ENCODE data around the gene NOXO1. TPM values are rescaled to one million over a fixed set of nuclear protein-coding genes. Genes with fewer than 3 reads are reported as not detected.

NOXO1 gene
- total and polyA plus RNA-seq, 10 of the 15 experiments (the other 5 are each of a cell fraction or from before 2014, with no cell fraction given): 0.09 to 0.76 (median 0.26) TPM; not detected in 4

DNA sequence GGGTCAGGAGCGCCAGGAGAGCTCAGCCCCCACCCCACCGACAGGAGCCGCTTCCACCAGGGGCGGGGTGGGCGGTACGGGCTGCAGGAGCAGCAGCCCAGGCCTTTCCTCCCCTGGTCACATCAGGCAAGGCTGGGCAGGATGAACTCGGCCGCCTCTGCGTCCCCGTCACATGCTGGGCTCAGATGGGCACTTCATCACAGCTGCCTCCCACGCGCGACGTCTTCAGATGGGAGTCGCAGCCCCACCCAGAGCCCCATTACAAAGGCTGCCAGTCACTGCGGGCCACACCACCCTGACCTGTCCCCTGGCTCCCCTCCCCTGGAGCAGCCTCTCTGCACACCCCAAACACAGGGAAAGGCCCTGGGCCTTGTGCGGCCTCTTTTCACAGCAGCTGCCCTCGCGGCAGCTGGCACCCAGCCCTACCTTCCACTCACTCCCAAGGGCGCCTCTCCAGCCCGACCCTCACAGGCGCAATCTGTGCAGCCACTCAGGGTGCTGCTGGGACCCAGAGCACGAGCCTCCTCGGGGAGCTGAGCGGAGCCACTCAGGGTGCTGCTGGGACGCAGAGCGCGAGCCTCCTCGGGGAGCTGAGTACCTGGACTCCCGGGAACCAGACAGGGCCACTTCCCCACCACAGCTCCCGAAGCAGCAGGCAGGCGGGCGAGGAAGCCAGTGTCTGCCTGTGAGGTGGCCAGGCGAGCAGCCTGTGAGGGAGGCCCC, 23.7 kb upstream of the NOXO1 start:
- intact Hi-C loops (cut with micrococcal nuclease; ENCODE audit: unreplicated experiment): loop anchor here (5.0 kb wide), 1 partner anchor 147 kb away; no protein-coding TSS in a partner anchor
- BruUV-seq (replicated peaks): no TSS peak
- POLR2A ChIA-PET: interaction anchor here (0.9 to 2.2 kb wide), 5 partner anchors 9 to 150 kb away, joined by 3 to 10 read pairs (median 5); partner anchors contain the start of genes NOXO1, RPS2 and TRAF7
- TF ChIP-seq USF2 (IDR thresholded peaks at IDR 0.05; ENCODE audit: borderline replicate concordance, low read depth, low read length): no peak
- no peak for TF ChIP-seq CREB1 (IDR thresholded peaks at IDR 0.05; ENCODE audit: low read depth)
- no peak for TF ChIP-seq NFYA (IDR thresholded peaks at IDR 0.05; ENCODE audit: borderline replicate concordance, low read depth, low read length)
- no peak for TF ChIP-seq ZNF274 (IDR thresholded peaks at IDR 0.05; ENCODE audit: insufficient read depth, insufficient read length)
- no peak for TF ChIP-seq POLR2AphosphoS2 (IDR thresholded peaks at IDR 0.05; ENCODE audit: low read depth, low read length)
- no peak for TF ChIP-seq ASH2L (IDR thresholded peaks at IDR 0.05; ENCODE audit: borderline replicate concordance, low read depth)
- TF ChIP-seq, protein P1, sequence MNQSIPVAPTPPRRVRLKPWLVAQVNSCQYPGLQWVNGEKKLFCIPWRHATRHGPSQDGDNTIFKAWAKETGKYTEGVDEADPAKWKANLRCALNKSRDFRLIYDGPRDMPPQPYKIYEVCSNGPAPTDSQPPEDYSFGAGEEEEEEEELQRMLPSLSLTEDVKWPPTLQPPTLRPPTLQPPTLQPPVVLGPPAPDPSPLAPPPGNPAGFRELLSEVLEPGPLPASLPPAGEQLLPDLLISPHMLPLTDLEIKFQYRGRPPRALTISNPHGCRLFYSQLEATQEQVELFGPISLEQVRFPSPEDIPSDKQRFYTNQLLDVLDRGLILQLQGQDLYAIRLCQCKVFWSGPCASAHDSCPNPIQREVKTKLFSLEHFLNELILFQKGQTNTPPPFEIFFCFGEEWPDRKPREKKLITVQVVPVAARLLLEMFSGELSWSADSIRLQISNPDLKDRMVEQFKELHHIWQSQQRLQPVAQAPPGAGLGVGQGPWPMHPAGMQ (IDR thresholded peaks at IDR 0.05; ENCODE audit: borderline replicate concordance): no peak
- TF ChIP-seq CBX5 (IDR thresholded peaks at IDR 0.05; ENCODE audit: low read depth): no peak
- no peak for TF ChIP-seq NR2F1 (conservative IDR thresholded peaks at IDR 0.05)
- TF ChIP-seq MEF2A (IDR thresholded peaks at IDR 0.05; ENCODE audit: insufficient read depth, low read depth, low read length): no peak
- no peak for TF ChIP-seq GABPA (IDR thresholded peaks at IDR 0.05; ENCODE audit: low read depth)
- no peak for TF ChIP-seq BHLHE40 (IDR thresholded peaks at IDR 0.05; ENCODE audit: borderline replicate concordance in 1 of 2, low read depth in 2 of 2, low read length in 1 of 2)
- TF ChIP-seq SP1 (IDR thresholded peaks at IDR 0.05; ENCODE audit: low read depth, low read length): no peak
- TF ChIP-seq NFXL1 (IDR thresholded peaks at IDR 0.05; ENCODE audit: borderline replicate concordance): no peak
- TF ChIP-seq, protein P2, sequence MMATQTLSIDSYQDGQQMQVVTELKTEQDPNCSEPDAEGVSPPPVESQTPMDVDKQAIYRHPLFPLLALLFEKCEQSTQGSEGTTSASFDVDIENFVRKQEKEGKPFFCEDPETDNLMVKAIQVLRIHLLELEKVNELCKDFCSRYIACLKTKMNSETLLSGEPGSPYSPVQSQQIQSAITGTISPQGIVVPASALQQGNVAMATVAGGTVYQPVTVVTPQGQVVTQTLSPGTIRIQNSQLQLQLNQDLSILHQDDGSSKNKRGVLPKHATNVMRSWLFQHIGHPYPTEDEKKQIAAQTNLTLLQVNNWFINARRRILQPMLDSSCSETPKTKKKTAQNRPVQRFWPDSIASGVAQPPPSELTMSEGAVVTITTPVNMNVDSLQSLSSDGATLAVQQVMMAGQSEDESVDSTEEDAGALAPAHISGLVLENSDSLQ (IDR thresholded peaks at IDR 0.05): no peak
- TF ChIP-seq ZNF622 (IDR thresholded peaks at IDR 0.05): no peak
- no peak for TF ChIP-seq PAX5 (IDR thresholded peaks at IDR 0.05; ENCODE audit: borderline replicate concordance, low read depth, low read length)
- TF ChIP-seq DPF2 (IDR thresholded peaks at IDR 0.05): no peak
- TF ChIP-seq, protein P3, sequence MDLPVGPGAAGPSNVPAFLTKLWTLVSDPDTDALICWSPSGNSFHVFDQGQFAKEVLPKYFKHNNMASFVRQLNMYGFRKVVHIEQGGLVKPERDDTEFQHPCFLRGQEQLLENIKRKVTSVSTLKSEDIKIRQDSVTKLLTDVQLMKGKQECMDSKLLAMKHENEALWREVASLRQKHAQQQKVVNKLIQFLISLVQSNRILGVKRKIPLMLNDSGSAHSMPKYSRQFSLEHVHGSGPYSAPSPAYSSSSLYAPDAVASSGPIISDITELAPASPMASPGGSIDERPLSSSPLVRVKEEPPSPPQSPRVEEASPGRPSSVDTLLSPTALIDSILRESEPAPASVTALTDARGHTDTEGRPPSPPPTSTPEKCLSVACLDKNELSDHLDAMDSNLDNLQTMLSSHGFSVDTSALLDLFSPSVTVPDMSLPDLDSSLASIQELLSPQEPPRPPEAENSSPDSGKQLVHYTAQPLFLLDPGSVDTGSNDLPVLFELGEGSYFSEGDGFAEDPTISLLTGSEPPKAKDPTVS (IDR thresholded peaks at IDR 0.05; ENCODE audit: low read depth, low read length): no peak
- TF ChIP-seq TBL1XR1 (IDR thresholded peaks at IDR 0.05; ENCODE audit: low read depth, low read length): no peak
- Histone ChIP-seq H3K4me2 (ENCODE audit: control insufficient read depth, insufficient read depth) (peak overlapping the region; percentile 43; the same call in 1 of the 2 replicates), H3K36me3 (ENCODE audit: control insufficient read depth in 2 of 2, insufficient read depth in 2 of 2, low read length in 1 of 2) (peaks cover 0 to 35% of the 10 kb centered on the region in 2 experiments; a peak in 3 of 4 replicates), H3K4me1 (ENCODE audit: control insufficient read depth, insufficient read depth, low read length) (peaks cover 15% of the 10 kb centered on the region), H4K20me1 (ENCODE audit: control insufficient read depth, insufficient read depth) (peaks cover 6% of the 10 kb centered on the region), H3K9ac (ENCODE audit: control insufficient read depth, insufficient read depth, low read length) (no peak overlapping the region), H3K9me3 (replicated peaks; ENCODE audit: control insufficient read depth, insufficient read depth, low read length) (no peaks in the 10 kb centered on the region), H2AFZ (ENCODE audit: control insufficient read depth, low read depth, low read length) (no peak overlapping the region), H3K4me3 (0 out of 2 replicates have a peak overlapping the region, but pooled peaks have one; percentile 1), H3K27me3 (replicated peaks in 1 of 2; ENCODE audit: control insufficient read depth in 2 of 2, insufficient read depth in 2 of 2, low read length in 1 of 2) (no peaks in the 10 kb centered on the region), H3K79me2 (ENCODE audit: control insufficient read depth, insufficient read depth, low read length) (peaks cover 59% of the 10 kb centered on the region), H3K27ac (ENCODE audit: control insufficient read depth, insufficient read depth) (no peak overlapping the region)
- RAD21 ChIA-PET (ENCODE audit: unreplicated experiment): no interaction called here
- SMC1A ChIA-PET (ENCODE audit: uncharacterized antibody, unreplicated experiment): interaction anchor here (0.5 to 2.1 kb wide), 3 partner anchors 115 to 247 kb away, joined by 3 to 14 read pairs (median 3); partner anchors contain the start of gene ECI1
- CTCF ChIA-PET: interaction anchor here (0.8 to 4.3 kb wide), 15 partner anchors 12 to 482 kb away, joined by 3 to 54 read pairs (median 6); partner anchors contain the start of genes MLST8, NOXO1, NTHL1 and RAB26
- FAIRE-seq (no peak), DNase-seq (ENCODE audit: low read depth, low spot score) (no peak), ATAC-seq (no peak)
- in situ Hi-C loops (cut with MboI): no loop called here
- 85% methylated on average over 23 of the region's 34 CpGs for WGBS (ENCODE audit: insufficient coverage, insufficient replicate concordance, low lambda C conversion rate, missing lambda C conversion rate)

Measured in GM12878 (cell line).